Measurements from ENCODE around the gene ATG9A. TPM values are rescaled to one million over a fixed set of nuclear protein-coding genes. Genes with fewer than 3 reads are reported as not detected.

Gene ATG9A
- total RNA-seq, 1 experiment from 2014 or later = 52.1 TPM

DNA sequence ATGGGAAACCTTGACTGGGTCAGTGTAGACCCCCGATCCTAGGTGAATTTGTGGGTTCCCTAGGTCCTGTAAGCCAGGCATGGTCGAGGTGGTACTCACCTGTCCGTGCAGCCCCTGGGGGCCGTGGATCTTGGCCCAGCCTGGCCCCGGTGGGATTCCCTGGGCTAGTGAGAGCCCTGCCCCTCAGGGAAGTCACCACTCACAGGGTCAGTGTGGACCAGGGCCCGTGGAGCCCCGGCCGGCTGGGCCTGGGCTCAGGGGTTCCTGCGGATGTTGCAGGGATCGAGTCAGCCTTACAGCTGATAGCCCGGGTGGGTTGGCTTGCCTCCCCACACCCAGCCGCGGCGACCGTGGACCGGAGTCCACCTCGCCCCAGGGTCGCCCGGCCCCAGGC lies 528 bp downstream of the ATG9A start:
- H3K27ac Mint-ChIP-seq (ENCODE audit: low read depth, unreplicated experiment) = peak overlapping the region; percentile 99
- no peaks in the 10 kb centered on the region for H3K9me3 Mint-ChIP-seq (ENCODE audit: unreplicated experiment)
- intact Hi-C loops (cut with micrococcal nuclease) = loop anchor here (1.0 to 2.0 kb wide), 3 partner anchors 50 to 66 kb away; partner anchors contain the start of gene DNAJB2
- H3K36me3 Mint-ChIP-seq (ENCODE audit: insufficient read depth, unreplicated experiment) = peaks cover 64% of the 10 kb centered on the region
- CTCF ChIA-PET = interaction anchor here (0.6 to 4.9 kb wide), 6 partner anchors 13 to 342 kb away, joined by 3 to 41 read pairs (median 8); no protein-coding TSS in a partner anchor
- DNase-seq (ENCODE audit: unreplicated experiment) = no peak
- peak overlapping the region; percentile 100 for H3K4me3 Mint-ChIP-seq (ENCODE audit: unreplicated experiment)
- BruUV-seq (replicated peaks) = no TSS peak
- TF ChIP-seq, protein P1, sequence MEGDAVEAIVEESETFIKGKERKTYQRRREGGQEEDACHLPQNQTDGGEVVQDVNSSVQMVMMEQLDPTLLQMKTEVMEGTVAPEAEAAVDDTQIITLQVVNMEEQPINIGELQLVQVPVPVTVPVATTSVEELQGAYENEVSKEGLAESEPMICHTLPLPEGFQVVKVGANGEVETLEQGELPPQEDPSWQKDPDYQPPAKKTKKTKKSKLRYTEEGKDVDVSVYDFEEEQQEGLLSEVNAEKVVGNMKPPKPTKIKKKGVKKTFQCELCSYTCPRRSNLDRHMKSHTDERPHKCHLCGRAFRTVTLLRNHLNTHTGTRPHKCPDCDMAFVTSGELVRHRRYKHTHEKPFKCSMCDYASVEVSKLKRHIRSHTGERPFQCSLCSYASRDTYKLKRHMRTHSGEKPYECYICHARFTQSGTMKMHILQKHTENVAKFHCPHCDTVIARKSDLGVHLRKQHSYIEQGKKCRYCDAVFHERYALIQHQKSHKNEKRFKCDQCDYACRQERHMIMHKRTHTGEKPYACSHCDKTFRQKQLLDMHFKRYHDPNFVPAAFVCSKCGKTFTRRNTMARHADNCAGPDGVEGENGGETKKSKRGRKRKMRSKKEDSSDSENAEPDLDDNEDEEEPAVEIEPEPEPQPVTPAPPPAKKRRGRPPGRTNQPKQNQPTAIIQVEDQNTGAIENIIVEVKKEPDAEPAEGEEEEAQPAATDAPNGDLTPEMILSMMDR (IDR thresholded peaks at IDR 0.05; ENCODE audit: unreplicated experiment) = no peak
- H3K27me3 Mint-ChIP-seq (ENCODE audit: insufficient read depth, unreplicated experiment) = no peaks in the 10 kb centered on the region
- POLR2A ChIA-PET = interaction anchor here (0.6 to 14.6 kb wide), 18 partner anchors 9 to 696 kb away, joined by 3 to 401 read pairs (median 14); partner anchors contain the start of genes ABCB6, CNPPD1, DNAJB2 and DNPEP
- peaks cover 12% of the 10 kb centered on the region for H3K4me1 Mint-ChIP-seq (ENCODE audit: insufficient read depth, unreplicated experiment)

DNA sequence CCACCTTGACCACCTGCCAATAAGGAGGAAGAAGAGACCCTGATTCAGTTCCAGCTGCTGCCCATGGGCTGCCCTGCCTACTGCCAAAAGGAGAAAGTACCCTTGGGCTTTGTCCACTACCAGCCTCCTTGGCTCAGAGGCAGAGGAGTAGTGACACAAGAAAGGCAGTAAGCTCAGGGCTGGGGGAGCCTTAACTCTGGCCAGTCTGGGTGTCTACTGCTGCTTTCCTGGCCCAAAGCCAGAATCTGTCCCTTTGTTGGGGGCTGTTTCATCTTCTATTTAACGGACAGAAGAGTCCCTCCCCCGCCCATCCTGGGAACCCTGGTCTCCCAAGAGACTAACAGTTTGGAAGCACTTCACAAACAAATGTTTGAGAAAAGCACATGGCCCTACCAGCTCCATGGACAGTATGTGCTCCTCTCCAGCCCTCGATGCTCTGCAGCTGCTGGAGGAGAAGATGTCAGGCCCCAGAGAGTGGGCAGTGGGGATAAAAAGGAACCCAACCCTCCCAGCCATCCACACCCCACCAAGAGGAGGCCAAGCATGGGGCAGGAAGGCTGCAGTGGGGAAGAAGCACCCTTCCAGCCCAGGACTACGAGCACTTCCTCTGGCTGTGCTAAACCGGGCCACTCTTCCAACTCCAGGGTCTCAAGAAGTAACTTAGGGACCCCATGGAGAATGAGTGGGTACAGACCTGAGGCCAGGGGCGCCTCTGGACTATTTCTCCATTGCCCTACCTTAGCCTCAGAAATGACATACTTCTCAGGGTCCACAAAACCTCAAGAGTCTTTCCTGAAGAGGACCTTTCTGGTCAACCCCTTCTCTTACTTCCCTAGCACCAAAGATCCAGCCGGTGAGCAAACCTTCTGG lies 1.2 kb downstream of the ATG9A start:
- H3K36me3 Mint-ChIP-seq (ENCODE audit: insufficient read depth, unreplicated experiment) = peaks cover 64% of the 10 kb centered on the region
- no peak for DNase-seq (ENCODE audit: unreplicated experiment)
- no peaks in the 10 kb centered on the region for H3K9me3 Mint-ChIP-seq (ENCODE audit: unreplicated experiment)
- TF ChIP-seq, protein P1 (IDR thresholded peaks at IDR 0.05; ENCODE audit: unreplicated experiment) = no peak
- ChIA-PET CTCF (interaction anchor here (0.7 to 4.9 kb wide), 5 partner anchors 13 to 320 kb away, joined by 3 to 41 read pairs (median 7); no protein-coding TSS in a partner anchor), POLR2A (interaction anchor here (0.6 to 14.6 kb wide), 21 partner anchors 11 to 695 kb away, joined by 3 to 401 read pairs (median 12); partner anchors contain the start of genes ABCB6, CNPPD1, DNAJB2 and DNPEP)
- H3K4me1 Mint-ChIP-seq (ENCODE audit: insufficient read depth, unreplicated experiment) = peaks cover 12% of the 10 kb centered on the region
- BruUV-seq (replicated peaks) = no TSS peak
- H3K4me3 Mint-ChIP-seq (ENCODE audit: unreplicated experiment) = peak overlapping the region; percentile 100
- peak overlapping the region; percentile 99 for H3K27ac Mint-ChIP-seq (ENCODE audit: low read depth, unreplicated experiment)
- H3K27me3 Mint-ChIP-seq (ENCODE audit: insufficient read depth, unreplicated experiment) = no peaks in the 10 kb centered on the region
- intact Hi-C loops (cut with micrococcal nuclease) = loop anchor here (2.0 kb wide), 2 partner anchors 51 to 67 kb away; partner anchors contain the start of gene DNAJB2

DNA sequence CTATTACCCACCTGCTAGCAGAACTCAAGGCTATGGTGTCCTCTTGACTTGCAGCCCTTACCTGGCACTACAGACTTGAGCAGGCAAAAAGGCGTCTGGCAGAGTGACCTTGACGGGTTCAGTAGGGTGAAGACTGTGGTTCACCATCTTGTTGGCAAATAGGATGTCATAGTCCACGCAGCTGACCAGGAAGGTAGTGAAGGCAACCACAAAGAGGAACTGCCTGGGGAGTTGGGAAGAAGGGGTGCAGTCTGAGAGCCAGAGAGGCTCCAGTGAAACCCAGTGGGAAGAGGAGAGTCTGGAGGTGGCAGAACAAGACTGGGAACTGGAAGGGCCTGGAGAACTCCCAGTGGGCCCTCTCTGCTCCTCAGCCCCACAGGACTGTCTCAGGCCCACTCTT lies 4.1 kb downstream of the ATG9A start:
- ChIA-PET CTCF (interaction anchor here (0.7 to 1.5 kb wide), 3 partner anchors 61 to 73 kb away, joined by 3 to 5 read pairs (median 4); no protein-coding TSS in a partner anchor), POLR2A (interaction anchor here (1.6 to 2.9 kb wide), 3 partner anchors 18 to 19 kb away, joined by 5 to 13 read pairs (median 6); partner anchors contain the start of genes GLB1L, STK16 and ZFAND2B)
- Mint-ChIP-seq H3K4me3 (ENCODE audit: unreplicated experiment) (no peak overlapping the region), H3K4me1 (ENCODE audit: insufficient read depth, unreplicated experiment) (peaks cover 12% of the 10 kb centered on the region), H3K27ac (ENCODE audit: low read depth, unreplicated experiment) (peak overlapping the region; percentile 57), H3K36me3 (ENCODE audit: insufficient read depth, unreplicated experiment) (peaks cover 56% of the 10 kb centered on the region), H3K9me3 (ENCODE audit: unreplicated experiment) (no peaks in the 10 kb centered on the region), H3K27me3 (ENCODE audit: insufficient read depth, unreplicated experiment) (no peaks in the 10 kb centered on the region)
- BruUV-seq (replicated peaks) = no TSS peak
- TF ChIP-seq, protein P1 (IDR thresholded peaks at IDR 0.05; ENCODE audit: unreplicated experiment) = no peak
- intact Hi-C loops (cut with micrococcal nuclease) = no loop called here
- DNase-seq (ENCODE audit: unreplicated experiment) = no peak

Measured in MCF 10A (cell line).